ENCODE results near the gene MELTF. TPM values are rescaled to one million over a fixed set of nuclear protein-coding genes. Genes with fewer than 3 reads are reported as not detected.

Gene MELTF
- polyA plus RNA-seq, 3 donors = 0.34 to 2.8 (median 0.36) TPM

DNA sequence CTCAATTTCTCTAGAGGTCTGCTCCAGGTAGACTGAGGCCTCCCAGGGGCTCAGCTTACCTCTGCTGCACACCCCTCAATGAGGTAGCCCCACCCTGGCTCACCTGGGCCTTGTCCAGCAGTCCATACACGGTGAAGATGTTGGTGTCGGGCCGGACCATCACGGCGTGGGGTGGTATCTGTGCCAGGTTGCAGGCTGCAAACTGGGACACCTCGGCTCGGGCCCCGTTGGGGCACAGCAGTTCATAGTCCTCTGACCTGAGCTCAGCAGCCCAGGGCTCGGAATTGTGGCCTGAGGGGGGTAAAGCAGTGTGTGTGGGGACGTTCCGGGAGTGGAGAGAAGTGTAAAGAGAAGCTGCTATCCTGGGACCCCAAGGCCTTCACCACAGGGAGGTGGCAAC, 23.2 kb downstream of the MELTF start:
- TF ChIP-seq, protein P1, sequence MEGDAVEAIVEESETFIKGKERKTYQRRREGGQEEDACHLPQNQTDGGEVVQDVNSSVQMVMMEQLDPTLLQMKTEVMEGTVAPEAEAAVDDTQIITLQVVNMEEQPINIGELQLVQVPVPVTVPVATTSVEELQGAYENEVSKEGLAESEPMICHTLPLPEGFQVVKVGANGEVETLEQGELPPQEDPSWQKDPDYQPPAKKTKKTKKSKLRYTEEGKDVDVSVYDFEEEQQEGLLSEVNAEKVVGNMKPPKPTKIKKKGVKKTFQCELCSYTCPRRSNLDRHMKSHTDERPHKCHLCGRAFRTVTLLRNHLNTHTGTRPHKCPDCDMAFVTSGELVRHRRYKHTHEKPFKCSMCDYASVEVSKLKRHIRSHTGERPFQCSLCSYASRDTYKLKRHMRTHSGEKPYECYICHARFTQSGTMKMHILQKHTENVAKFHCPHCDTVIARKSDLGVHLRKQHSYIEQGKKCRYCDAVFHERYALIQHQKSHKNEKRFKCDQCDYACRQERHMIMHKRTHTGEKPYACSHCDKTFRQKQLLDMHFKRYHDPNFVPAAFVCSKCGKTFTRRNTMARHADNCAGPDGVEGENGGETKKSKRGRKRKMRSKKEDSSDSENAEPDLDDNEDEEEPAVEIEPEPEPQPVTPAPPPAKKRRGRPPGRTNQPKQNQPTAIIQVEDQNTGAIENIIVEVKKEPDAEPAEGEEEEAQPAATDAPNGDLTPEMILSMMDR (IDR thresholded peaks at IDR 0.05) = no peak
- peaks cover 12 to 21% of the 10 kb centered on the region in 2 donors for H3K4me1 ChIP-seq (ENCODE audit: control insufficient read depth in 1 of 2, insufficient read depth in 2 of 2, low read length in 2 of 2)
- H3K27ac ChIP-seq (ENCODE audit: low read depth in 1 of 2, low read length in 2 of 2) = no peak overlapping the region
- no peak overlapping the region for H3K4me3 ChIP-seq (replicated peaks in 1 of 3; ENCODE audit: low read depth in 2 of 3, low read length in 3 of 3)
- Mint-ChIP-seq H3K27me3 (ENCODE audit: low read depth in 3 of 3) (peaks cover 7 to 14% (median 12%) of the 10 kb centered on the region in 3 donors), H3K4me1 (peaks cover 10% of the 10 kb centered on the region), H3K9me3 (no peaks in the 10 kb centered on the region), H3K27ac (peak overlapping the region in 1 of 7 donors; percentile 57), H3K36me3 (peaks cover 0 to 4% of the 10 kb centered on the region in 2 donors), H3K4me3 (no peak overlapping the region)
- no peak for DNase-seq
- H2AFZ ChIP-seq (ENCODE audit: insufficient read depth, low read depth, low read length, poor library complexity, severe bottlenecking) = no peak overlapping the region
- no peak overlapping the region for H3K4me2 ChIP-seq (replicated peaks; ENCODE audit: extremely low read depth, low read length, poor library complexity, severe bottlenecking)
- no peaks in the 10 kb centered on the region for H4K20me1 ChIP-seq (ENCODE audit: insufficient read depth, low read length)
- no peaks in the 10 kb centered on the region for H3K9me3 ChIP-seq (replicated peaks in 1 of 2; ENCODE audit: control insufficient read depth in 1 of 2, insufficient read depth in 1 of 2, low read length in 2 of 2)
- 97% methylated on average over 10 of the region's 11 CpGs for WGBS (ENCODE audit: insufficient coverage)
- no peaks in the 10 kb centered on the region for H3K79me2 ChIP-seq (ENCODE audit: insufficient read depth, low read length)
- H3K9ac ChIP-seq (ENCODE audit: insufficient read depth, low read length, poor library complexity, severe bottlenecking) = no peak overlapping the region
- intact Hi-C loops (cut with micrococcal nuclease) = loop anchor here in 1 of 2 donors (5.0 kb wide), 1 partner anchor 51 kb away; no protein-coding TSS in a partner anchor
- H3K36me3 ChIP-seq (replicated peaks in 1 of 2; ENCODE audit: control insufficient read depth in 1 of 2, insufficient read depth in 2 of 2, low read length in 2 of 2) = no peaks in the 10 kb centered on the region
- peaks cover 0 to 12% of the 10 kb centered on the region in 2 donors for H3K27me3 ChIP-seq (ENCODE audit: control insufficient read depth in 2 of 2, insufficient read depth in 2 of 2, low read length in 2 of 2)

DNA sequence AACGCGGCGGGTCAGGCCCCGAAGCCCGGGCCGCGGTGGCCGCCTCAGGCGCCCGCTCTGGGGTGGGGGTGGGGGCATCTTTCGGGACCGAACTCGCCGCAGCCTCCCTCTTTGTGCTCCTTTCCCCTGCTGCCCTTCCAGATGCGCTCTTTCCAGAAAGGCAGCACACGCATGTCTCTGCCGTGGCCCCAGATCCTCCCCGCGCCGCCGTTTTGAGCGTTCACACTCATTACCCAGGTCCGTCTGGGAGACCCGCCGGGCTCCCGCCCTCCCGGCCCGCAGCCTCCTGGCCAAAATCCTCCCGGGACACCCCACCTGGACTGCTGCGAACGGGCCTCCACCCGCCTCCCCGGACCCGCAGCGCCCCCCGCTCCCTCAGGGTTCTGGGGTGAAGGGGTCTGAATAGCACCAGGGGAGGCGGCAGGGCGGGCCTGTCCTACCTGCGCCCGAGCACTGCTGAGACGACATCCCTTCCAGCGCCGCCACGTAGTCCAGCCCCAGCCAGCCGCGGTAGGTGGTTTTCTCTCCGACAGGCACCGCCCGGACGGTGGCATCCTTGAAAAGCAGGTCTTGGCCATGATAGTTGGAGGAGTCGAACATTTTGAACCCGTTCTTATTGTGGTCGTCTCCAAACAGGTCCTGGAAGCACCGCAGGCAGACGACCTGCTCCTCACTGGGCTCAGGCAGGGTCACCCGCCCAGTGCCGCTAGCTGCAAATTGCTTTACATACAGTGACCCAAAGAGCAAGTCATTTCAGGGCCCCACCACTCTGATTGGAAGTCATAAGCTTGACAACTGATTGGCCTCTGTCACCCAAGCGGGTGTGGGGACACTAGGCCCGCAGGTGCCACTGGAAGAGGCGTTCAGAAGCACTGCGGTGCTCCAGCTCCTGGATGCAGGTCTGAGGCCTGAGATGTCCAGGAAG, 25.9 kb downstream of the MELTF start:
- H3K4me2 ChIP-seq (replicated peaks; ENCODE audit: extremely low read depth, low read length, poor library complexity, severe bottlenecking) = peak overlapping the region; percentile 88
- Mint-ChIP-seq H3K36me3 (peaks cover 0 to 4% of the 10 kb centered on the region in 2 donors), H3K27me3 (ENCODE audit: low read depth in 3 of 3) (peaks cover 10 to 15% (median 12%) of the 10 kb centered on the region in 3 donors), H3K27ac (peak overlapping the region in 5 of 7 donors; percentile 25 to 80 (median 66)), H3K4me3 (peak overlapping the region; percentile 86 to 88), H3K4me1 (peaks cover 12% of the 10 kb centered on the region), H3K9me3 (peaks cover 0 to 6% (median 0%) of the 10 kb centered on the region in 7 donors)
- TF ChIP-seq, protein P1 (IDR thresholded peaks at IDR 0.05) = no peak
- H4K20me1 ChIP-seq (ENCODE audit: insufficient read depth, low read length) = no peaks in the 10 kb centered on the region
- H3K27ac ChIP-seq (ENCODE audit: low read depth in 1 of 2, low read length in 2 of 2) = no peak overlapping the region
- no peaks in the 10 kb centered on the region for H3K36me3 ChIP-seq (replicated peaks in 1 of 2; ENCODE audit: control insufficient read depth in 1 of 2, insufficient read depth in 2 of 2, low read length in 2 of 2)
- 33% methylated on average over 38 of the region's 61 CpGs for WGBS (ENCODE audit: insufficient coverage)
- intact Hi-C loops (cut with micrococcal nuclease) = loop anchor here (2.0 kb wide), 1 partner anchor 183 kb away; no protein-coding TSS in a partner anchor
- H3K9me3 ChIP-seq (replicated peaks in 1 of 2; ENCODE audit: control insufficient read depth in 1 of 2, insufficient read depth in 1 of 2, low read length in 2 of 2) = no peaks in the 10 kb centered on the region
- H3K4me3 ChIP-seq (replicated peaks in 1 of 3; ENCODE audit: low read depth in 2 of 3, low read length in 3 of 3) = peak overlapping the region; percentile 38 to 78 (median 43)
- H2AFZ ChIP-seq (ENCODE audit: insufficient read depth, low read depth, low read length, poor library complexity, severe bottlenecking) = peak overlapping the region; percentile 97
- H3K79me2 ChIP-seq (ENCODE audit: insufficient read depth, low read length) = no peaks in the 10 kb centered on the region
- H3K27me3 ChIP-seq (ENCODE audit: control insufficient read depth in 2 of 2, insufficient read depth in 2 of 2, low read length in 2 of 2) = peaks cover 0 to 12% of the 10 kb centered on the region in 2 donors
- DNase-seq = no peak
- peak overlapping the region; percentile 68 for H3K9ac ChIP-seq (ENCODE audit: insufficient read depth, low read length, poor library complexity, severe bottlenecking)
- H3K4me1 ChIP-seq (ENCODE audit: control insufficient read depth in 1 of 2, insufficient read depth in 2 of 2, low read length in 2 of 2) = peaks cover 12 to 21% of the 10 kb centered on the region in 2 donors

Data from CD14-positive monocyte (primary cell).